ENCODE results near the gene PER1. TPM values are rescaled to one million over a fixed set of nuclear protein-coding genes. Genes with fewer than 3 reads are reported as not detected.

Gene PER1
- total RNA-seq, 2 donors from 2014 or later: 1,926 to 2,038 TPM

Other genes with a start within 250 kb of the PER1 start
- gene RNF227, start 236.1 kb downstream of the PER1 start, total RNA-seq: 1 to 10 TPM; 1.4 to 2.3 TPM
- gene KCNAB3, start 222.5 kb downstream of the PER1 start, total RNA-seq: 1 to 10 TPM; 5.9 to 8.4 TPM
- gene TRAPPC1, start 220.5 kb downstream of the PER1 start, total RNA-seq: 100 to 1,000 TPM; 102 to 118 TPM
- 10 to 100 TPM; 24.3 to 27.9 TPM for gene CNTROB, start 220.2 kb downstream of the PER1 start, total RNA-seq
- gene GUCY2D, start 149.8 kb downstream of the PER1 start, total RNA-seq: under 1 TPM in 1 of 2 donors, not detected in 1; 0.08 TPM
- gene ALOX15B, start 113.3 kb downstream of the PER1 start, total RNA-seq: not detected
- gene ALOX12B, start 64.7 kb downstream of the PER1 start, total RNA-seq: not detected
- not detected for gene ALOXE3, start 33.9 kb downstream of the PER1 start, total RNA-seq
- gene HES7, start 28.3 kb downstream of the PER1 start, total RNA-seq: not detected
- 100 to 1,000 TPM; 209 to 252 TPM for gene VAMP2, start 10.5 kb upstream of the PER1 start, total RNA-seq
- 10 to 100 TPM; 33.0 to 33.9 TPM for gene TMEM107, start 24.0 kb upstream of the PER1 start, total RNA-seq
- gene BORCS6, start 37.8 kb upstream of the PER1 start, total RNA-seq: 1 to 10 TPM; 8.3 to 8.7 TPM
- gene AURKB, start 58.2 kb upstream of the PER1 start, total RNA-seq: 1 to 10 TPM; 2.2 to 2.5 TPM
- 100 to 1,000 TPM; 218 TPM for gene CTC1, start 95.7 kb upstream of the PER1 start, total RNA-seq
- gene PFAS, start 96.9 kb upstream of the PER1 start, total RNA-seq: 10 to 100 TPM; 21.1 to 27.0 TPM
- 10 to 100 TPM; 27.0 to 36.2 TPM for gene RANGRF, start 136.3 kb upstream of the PER1 start, total RNA-seq
- gene SLC25A35, start 143.0 kb upstream of the PER1 start, total RNA-seq: 1 to 10 TPM; 8.3 to 8.7 TPM
- gene ARHGEF15, start 157.8 kb upstream of the PER1 start, total RNA-seq: not detected
- not detected for gene ODF4, start 187.4 kb upstream of the PER1 start, total RNA-seq
- gene RPL26, start 230.8 kb upstream of the PER1 start, total RNA-seq: 1,000 to 10,000 TPM; 2,731 to 2,885 TPM
- under 1 TPM; 0.52 to 0.62 TPM for gene RNF222, start 245.4 kb upstream of the PER1 start, total RNA-seq